SK-N-SH (cell line): ENCODE data around the gene SLC35F1.

Experiments used
- CTCF ChIP-seq: fragments of 200-600 bp; sonication (generic); IDR thresholded peaks from 2 replicates; pipeline ENCODE4 v1.6.1; 2017; ENCODE audit warnings: antibody characterized with exemption, mild to moderate bottlenecking, moderate library complexity
- EZH2phosphoT487 ChIP-seq: fragments of 200-600 bp; sonication (generic); IDR thresholded peaks from 2 replicates; pipeline ENCODE4 v1.6.1; 2017; ENCODE audit warnings: low read depth, mixed run types, mild to moderate bottlenecking, antibody characterized with exemption, moderate library complexity, borderline replicate concordance
- SIN3A ChIP-seq: IDR thresholded peaks from 2 replicates; pipeline ENCODE4 v1.6.1; 2012; ENCODE audit warnings: low read depth, mild to moderate bottlenecking, low read length, moderate library complexity, borderline replicate concordance
- TAF1 ChIP-seq: IDR thresholded peaks from 2 replicates; pipeline ENCODE4 v1.6.1; 2012; ENCODE audit warnings: low read depth, mild to moderate bottlenecking, low read length, moderate library complexity, borderline replicate concordance

DNA sequence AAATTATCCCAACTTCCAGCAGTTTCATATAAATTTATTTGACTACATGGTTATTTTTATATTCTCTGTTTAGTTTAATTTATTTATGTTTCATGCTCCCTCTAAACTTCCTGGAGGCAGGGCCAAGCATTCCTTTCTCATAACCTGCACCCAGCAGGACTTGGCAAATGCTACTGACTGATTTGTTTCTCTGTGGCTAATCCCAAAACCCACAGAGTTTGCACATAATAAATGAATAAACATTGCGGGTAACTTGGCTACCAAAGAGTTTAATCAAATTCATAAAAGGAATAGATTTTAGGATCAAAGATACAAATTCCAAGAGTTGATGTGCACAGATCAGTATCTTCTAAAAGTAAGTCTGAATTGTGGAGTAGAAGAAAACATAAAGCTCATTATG, 239.5 kb downstream of the SLC35F1 start:
- TF ChIP-seq TAF1 = no peak
- no peak for TF ChIP-seq CTCF
- no peak for TF ChIP-seq SIN3A
- TF ChIP-seq EZH2phosphoT487 = no peak
